Upper lobe of left lung (tissue), 4 donors: Measurements from ENCODE around the gene BCAS3.

Experiments used
- CTCF ChIP-seq, 6 experiments: fragments of 450-650 bp in 4 of 6; fragments of 200-600 bp in 2 of 6; sonication (generic) in 2 of 6; IDR thresholded peaks; one replicate each; pipeline ENCODE4 v1.5.1; 2016 to 2019; ENCODE audit warnings: antibody characterized with exemption in 6 of 6
- EP300 ChIP-seq, 4 donors: sonication (generic); formaldehyde crosslinking; IDR thresholded peaks; one replicate each; pipeline ENCODE4 v1.5.1; 2017; ENCODE audit warnings: antibody characterized with exemption in 4 of 4, control low read depth in 2 of 4
- POLR2A ChIP-seq, 4 donors: fragments of 450-650 bp; IDR thresholded peaks; one replicate each; pipeline ENCODE4 v1.5.1; 2016 to 2017; ENCODE audit warnings: antibody characterized with exemption in 4 of 4, mild to moderate bottlenecking in 2 of 4

DNA sequence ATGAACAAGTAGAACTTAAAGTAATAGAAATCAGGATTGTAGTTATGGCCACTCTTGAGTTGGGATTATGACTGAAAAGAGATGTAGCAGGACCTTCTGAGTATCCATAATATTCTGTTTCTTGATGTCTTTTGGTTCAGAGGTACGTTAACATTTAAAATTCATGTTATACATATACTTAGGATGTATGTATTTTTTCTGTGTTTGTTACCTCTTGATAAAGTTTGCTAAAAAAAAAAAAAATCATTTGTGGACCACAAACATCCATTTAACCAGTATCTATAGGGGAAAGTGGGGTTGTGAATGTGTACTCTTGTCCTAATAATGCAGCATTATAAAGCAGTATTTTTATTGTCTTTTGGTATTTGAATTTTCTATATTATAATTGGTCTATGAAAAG, 65.6 kb downstream of the BCAS3 start:
- TF ChIP-seq CTCF (IDR thresholded peaks at IDR 0.05) (no peak), EP300 (IDR thresholded peaks at IDR 0.05) (no peak), POLR2A (IDR thresholded peaks at IDR 0.05) (no peak)
